Lung (tissue), 12 donors: ENCODE data around the gene C1orf198. TPM values are rescaled to one million over a fixed set of nuclear protein-coding genes. Genes with fewer than 3 reads are reported as not detected.

Experiments
- ATAC-seq: fragments of 200-7000 bp; cut with Tn5 transposase; one replicate; pipeline ENCODE4 v1.9.1; 2020; ENCODE audit warnings: moderate number of reproducible peaks; ENCODE audit not compliant: insufficient read depth, low FRiP score
- DNase-seq, 3 donors: peaks; one replicate each; pipeline ENCODE4 v3.0.0-alpha.2; 2013 to 2017
- H3K27ac ChIP-seq, 2 donors: one replicate each; pipeline ENCODE4 v1.5.1; 2013; ENCODE audit warnings: mild to moderate bottlenecking in 2 of 2, moderate library complexity in 2 of 2, control low read depth in 1 of 2, inconsistent platforms in 1 of 2, low read depth in 1 of 2, low read length in 1 of 2
- H3K27me3 ChIP-seq, 3 donors: one replicate each; pipeline ENCODE4 v1.5.1; 2013; ENCODE audit warnings: low read length in 2 of 3; ENCODE audit not compliant: control insufficient read depth in 3 of 3, insufficient read depth in 3 of 3
- H3K36me3 ChIP-seq, 4 donors: one replicate each; pipeline ENCODE4 v1.5.1; 2013; ENCODE audit warnings: low read length in 4 of 4, mild to moderate bottlenecking in 1 of 4, moderate library complexity in 1 of 4; ENCODE audit not compliant: control insufficient read depth in 4 of 4, insufficient read depth in 4 of 4
- H3K4me1 ChIP-seq, 5 donors: one replicate each; pipeline ENCODE4 v1.5.1; 2013; ENCODE audit warnings: low read length in 5 of 5, mild to moderate bottlenecking in 2 of 5, moderate library complexity in 1 of 5; ENCODE audit not compliant: control insufficient read depth in 5 of 5, insufficient read depth in 5 of 5
- H3K4me3 ChIP-seq: one replicate; pipeline ENCODE4 v1.5.1; 2013; ENCODE audit warnings: mild to moderate bottlenecking, control low read depth, moderate library complexity
- H3K9ac ChIP-seq, 2 donors: one replicate each; pipeline ENCODE4 v1.5.1; 2013; ENCODE audit warnings: low read length in 2 of 2, control low read depth in 1 of 2; ENCODE audit not compliant: insufficient read depth in 1 of 2
- H3K9me3 ChIP-seq, 4 donors: one replicate each; pipeline ENCODE4 v1.5.1; 2013; ENCODE audit warnings: low read length in 3 of 4, mild to moderate bottlenecking in 1 of 4, moderate library complexity in 1 of 4; ENCODE audit not compliant: control insufficient read depth in 4 of 4, insufficient read depth in 3 of 4
- WGBS, 2 donors: extraction: QIAGEN DNeasy Blood & Tissue Kit; methylation state at CpG; one replicate each; pipeline ENCODE4 v1.1.7; 2013; 5-methylcytosine and 5-hydroxymethylcytosine counted together
- polyA plus RNA-seq, 2 donors: library from polyadenylated mRNA; stranded (reverse); fragments of 200-250 nt; gene quantifications; one replicate each; pipeline ENCODE4 v1.2.1, GENCODE V29; 2013
- total RNA-seq, 2 donors: library from RNA; depleted of rRNA in 1 of 2; stranded (reverse); fragments of >200 nt in 1 of 2; gene quantifications; one replicate each; pipeline ENCODE4 v1.2.1, GENCODE V29; 2014 to 2021
- TF ChIP-seq, protein P1 (sequence below): IDR thresholded peaks from 2 replicates; pipeline ENCODE4 v1.5.1; 2012; ENCODE audit warnings: mild to moderate bottlenecking; ENCODE audit errors: control extremely low read depth, extremely low read depth
- donor health status: control.
- donor health status: control.
- donor health status: Bipolar disorder and iron deficiency.
- donor health status: healthy.
- donor health status: DM: yes; HTN: yes; CAD: no.

Gene C1orf198
- total and polyA plus RNA-seq, 4 donors, result 25.8 to 109 (median 49.7) TPM

GRCh38 chr1:230852959-230853358, 15.4 kb downstream of the C1orf198 start:
- no peak overlapping the region for H3K27ac ChIP-seq

DNA sequence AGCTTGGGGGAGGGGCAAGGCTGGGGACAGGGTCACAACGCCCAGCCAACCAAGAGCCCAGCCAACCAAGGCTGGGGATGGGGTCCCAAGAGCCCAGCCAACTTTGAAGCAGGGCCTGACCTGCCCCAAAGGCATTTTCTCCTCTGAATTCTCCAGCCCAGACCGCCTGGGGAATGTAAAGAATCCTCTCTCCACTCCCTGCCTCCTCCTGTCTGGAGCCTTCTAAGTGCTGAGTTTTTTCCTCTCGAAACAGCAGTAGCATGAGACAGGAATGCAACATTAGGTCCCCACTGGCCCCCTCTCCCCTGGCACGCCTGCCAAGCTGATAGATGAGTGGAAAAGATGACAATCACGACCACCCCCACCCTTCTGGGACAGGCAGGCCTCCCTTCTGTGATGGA, 17.0 kb downstream of the C1orf198 start:
- Histone ChIP-seq H3K4me1 (peaks cover 23 to 35% (median 32%) of the 10 kb centered on the region in 5 donors), H3K27me3 (no peaks in the 10 kb centered on the region), H3K9ac (no peak overlapping the region), H3K4me3 (no peak overlapping the region), H3K27ac (peak overlapping the region; percentile 82 to 87), H3K36me3 (peaks cover 11 to 18% (median 12%) of the 10 kb centered on the region in 4 donors), H3K9me3 (peaks cover 0 to 10% (median 2%) of the 10 kb centered on the region in 4 donors)
- TF ChIP-seq, protein P1, sequence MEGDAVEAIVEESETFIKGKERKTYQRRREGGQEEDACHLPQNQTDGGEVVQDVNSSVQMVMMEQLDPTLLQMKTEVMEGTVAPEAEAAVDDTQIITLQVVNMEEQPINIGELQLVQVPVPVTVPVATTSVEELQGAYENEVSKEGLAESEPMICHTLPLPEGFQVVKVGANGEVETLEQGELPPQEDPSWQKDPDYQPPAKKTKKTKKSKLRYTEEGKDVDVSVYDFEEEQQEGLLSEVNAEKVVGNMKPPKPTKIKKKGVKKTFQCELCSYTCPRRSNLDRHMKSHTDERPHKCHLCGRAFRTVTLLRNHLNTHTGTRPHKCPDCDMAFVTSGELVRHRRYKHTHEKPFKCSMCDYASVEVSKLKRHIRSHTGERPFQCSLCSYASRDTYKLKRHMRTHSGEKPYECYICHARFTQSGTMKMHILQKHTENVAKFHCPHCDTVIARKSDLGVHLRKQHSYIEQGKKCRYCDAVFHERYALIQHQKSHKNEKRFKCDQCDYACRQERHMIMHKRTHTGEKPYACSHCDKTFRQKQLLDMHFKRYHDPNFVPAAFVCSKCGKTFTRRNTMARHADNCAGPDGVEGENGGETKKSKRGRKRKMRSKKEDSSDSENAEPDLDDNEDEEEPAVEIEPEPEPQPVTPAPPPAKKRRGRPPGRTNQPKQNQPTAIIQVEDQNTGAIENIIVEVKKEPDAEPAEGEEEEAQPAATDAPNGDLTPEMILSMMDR, result no peak
- DNase-seq (peak; percentile 67 to 73 (median 68)), ATAC-seq (peak; percentile 42)
- 57 to 74% methylated on average over 5 of the region's 5 CpGs for WGBS, 2 donors

More at GRCh38 chr1:230852959-230853358, 15.4 kb downstream of the C1orf198 start:
- H3K27me3 ChIP-seq, result no peaks in the 10 kb centered on the region
- no peak for ATAC-seq
- H3K9ac ChIP-seq, result no peak overlapping the region
- H3K4me3 ChIP-seq, result no peak overlapping the region
- no peak for DNase-seq
- 88 to 92% methylated on average over 8 of the region's 8 CpGs for WGBS, 2 donors
- H3K36me3 ChIP-seq, result peaks cover 11 to 18% (median 11%) of the 10 kb centered on the region in 4 donors
- TF ChIP-seq, protein P1, result no peak
- peaks cover 28 to 48% (median 39%) of the 10 kb centered on the region in 5 donors for H3K4me1 ChIP-seq
- peaks cover 0 to 10% (median 2%) of the 10 kb centered on the region in 4 donors for H3K9me3 ChIP-seq

GRCh38 chr1:230850547-230850946, 17.8 kb downstream of the C1orf198 start:
- peaks cover 23 to 34% (median 32%) of the 10 kb centered on the region in 5 donors for H3K4me1 ChIP-seq
- peaks cover 11 to 18% (median 12%) of the 10 kb centered on the region in 4 donors for H3K36me3 ChIP-seq
- peak overlapping the region; percentile 82 to 87 for H3K27ac ChIP-seq
- peak overlapping the region in 1 of 2 donors; percentile 19 for H3K9ac ChIP-seq
- WGBS, 2 donors, result 85 to 95% methylated on average over 8 of the region's 8 CpGs
- no peak for ATAC-seq
- no peak overlapping the region for H3K4me3 ChIP-seq
- TF ChIP-seq, protein P1, result no peak
- peaks cover 0 to 10% (median 2%) of the 10 kb centered on the region in 4 donors for H3K9me3 ChIP-seq
- no peaks in the 10 kb centered on the region for H3K27me3 ChIP-seq
- DNase-seq, result no peak
